Measurements from ENCODE around the gene ZFP36L2.

DNA sequence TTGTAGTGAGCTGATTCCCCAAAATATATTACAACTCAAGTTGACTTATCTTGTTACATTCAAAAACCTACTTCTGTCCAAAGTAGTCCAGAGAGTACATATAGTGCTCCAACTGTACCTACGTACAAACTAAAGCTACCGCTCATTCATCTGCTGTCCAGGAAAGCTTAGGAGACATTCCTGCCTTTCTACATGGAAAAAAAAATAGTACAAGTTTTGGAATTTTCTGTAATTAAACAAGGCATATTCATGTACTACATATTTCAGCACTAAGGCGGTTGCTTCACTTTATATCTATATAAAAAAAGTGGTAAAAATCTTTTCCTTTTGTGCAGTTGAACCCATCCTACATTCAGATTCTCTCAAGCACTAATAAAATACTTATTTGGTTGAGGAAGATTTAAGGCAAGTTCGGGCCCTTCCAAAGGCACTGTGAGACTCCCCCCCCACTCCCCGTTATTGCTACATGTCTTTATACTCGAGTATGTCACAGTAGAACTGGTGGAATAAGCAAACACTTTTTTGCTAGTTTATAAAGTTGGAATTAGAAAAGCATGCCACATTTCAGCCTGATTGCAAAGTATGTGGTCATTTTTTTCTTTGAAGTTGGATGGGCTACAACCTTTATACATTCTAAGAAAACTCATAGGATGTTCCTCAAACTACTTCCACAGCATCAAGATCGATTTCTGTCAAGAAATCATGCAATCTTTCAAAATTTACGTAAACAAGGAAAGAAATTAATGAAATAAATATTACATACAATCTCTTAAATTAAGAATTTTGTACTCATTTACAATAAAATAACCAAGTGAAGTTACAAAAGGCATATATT lies 3.7 kb downstream of the ZFP36L2 start:
- TF ChIP-seq GATA2 (IDR thresholded peaks at IDR 0.05; ENCODE audit: low read depth, low read length) (no peak), GATA3 (IDR thresholded peaks at IDR 0.05; ENCODE audit: low read depth, low read length) (no peak)

Data from SH-SY5Y (cell line).